Muscle layer of colon (tissue), 2 donors: ENCODE results near the gene WNT5A.

Source experiments
- H3K27ac ChIP-seq: one replicate; pipeline ENCODE4 v1.7.0; 2013; ENCODE audit warnings: low read depth, mild to moderate bottlenecking, low read length, moderate library complexity
- H3K27me3 ChIP-seq, 2 donors: one replicate each; pipeline ENCODE4 v1.7.0; 2013; ENCODE audit warnings: low read length in 2 of 2, mild to moderate bottlenecking in 2 of 2; ENCODE audit not compliant: insufficient read depth in 2 of 2, control insufficient read depth in 1 of 2
- H3K36me3 ChIP-seq: one replicate; pipeline ENCODE4 v1.7.0; 2013; ENCODE audit warnings: mild to moderate bottlenecking, low read length; ENCODE audit not compliant: insufficient read depth
- H3K4me1 ChIP-seq: one replicate; pipeline ENCODE4 v1.7.0; 2013; ENCODE audit warnings: mild to moderate bottlenecking, low read length; ENCODE audit not compliant: insufficient read depth
- H3K4me3 ChIP-seq, 2 donors: one replicate each; pipeline ENCODE4 v1.7.0; 2013; ENCODE audit warnings: low read length in 2 of 2, low read depth in 1 of 2, mild to moderate bottlenecking in 1 of 2, moderate library complexity in 1 of 2
- H3K9ac ChIP-seq: one replicate; pipeline ENCODE4 v1.7.0; 2013; ENCODE audit warnings: low read length
- H3K9me3 ChIP-seq: one replicate; pipeline ENCODE4 v1.7.0; 2013; ENCODE audit warnings: mild to moderate bottlenecking, low read length
- donor health status: abdominal sarcoma.
- donor health status: Adenocarcinoma of cecum.

The WNT5A gene

DNA sequence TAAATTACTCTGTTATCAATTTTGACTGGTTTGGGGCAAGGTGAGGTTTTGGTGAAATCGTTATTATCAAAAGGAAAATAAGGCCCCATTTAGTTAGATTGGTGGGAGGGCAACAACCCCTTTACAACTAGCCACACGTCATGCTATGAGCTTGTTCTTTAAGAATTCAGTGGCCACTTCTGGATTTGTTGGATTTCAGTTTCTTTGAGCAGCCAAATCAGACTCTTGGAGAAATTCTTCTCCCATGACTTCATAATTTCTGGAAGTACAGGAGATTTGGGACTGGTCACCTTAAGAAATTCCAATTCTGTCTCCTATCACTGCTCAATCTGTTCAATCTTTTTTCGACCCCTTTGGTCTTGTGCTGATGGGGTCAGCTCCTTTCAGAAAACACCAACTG lies 14.8 kb upstream of the WNT5A start:
- no peak overlapping the region for H3K4me3 ChIP-seq
- no peaks in the 10 kb centered on the region for H3K9me3 ChIP-seq
- no peak overlapping the region for H3K9ac ChIP-seq
- no peak overlapping the region for H3K27ac ChIP-seq
- H3K4me1 ChIP-seq = no peaks in the 10 kb centered on the region
- no peaks in the 10 kb centered on the region for H3K27me3 ChIP-seq
- H3K36me3 ChIP-seq = no peaks in the 10 kb centered on the region

DNA sequence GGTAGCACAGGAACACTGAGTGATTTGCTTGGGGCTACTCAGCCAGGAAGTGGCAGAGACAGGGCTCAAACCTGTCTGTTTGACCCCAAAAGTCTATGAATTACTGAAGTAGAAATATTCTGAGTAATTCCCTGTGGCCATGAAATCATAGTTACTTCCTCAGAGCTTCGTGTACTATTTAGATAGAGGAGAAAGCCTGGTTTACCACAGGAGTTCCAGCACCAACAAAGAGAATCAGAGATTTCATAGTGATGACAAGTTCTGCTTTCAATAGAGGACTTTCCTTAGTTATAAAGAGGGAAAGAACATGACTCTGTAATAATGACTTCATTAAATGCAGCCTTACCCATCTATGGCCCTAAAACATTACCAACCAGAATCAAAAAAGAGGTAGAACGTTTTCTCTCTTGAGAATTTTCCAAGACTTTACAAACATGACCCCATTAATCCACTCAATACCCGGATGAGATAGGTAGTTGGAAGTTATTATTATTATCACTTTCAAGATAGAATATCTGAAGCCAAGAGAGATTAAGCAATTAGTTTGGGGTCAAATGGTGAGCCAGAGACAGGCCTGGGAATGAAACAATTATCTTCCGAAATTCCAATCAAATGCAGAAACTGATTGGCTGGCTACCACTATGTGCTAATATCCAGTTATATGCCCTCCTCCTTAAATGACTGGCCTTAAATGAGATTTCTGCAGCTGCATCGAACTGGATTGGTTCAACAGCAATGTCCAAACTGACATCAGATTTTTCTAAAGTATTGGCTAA lies 13.6 kb upstream of the WNT5A start:
- Histone ChIP-seq H3K27me3 (no peaks in the 10 kb centered on the region), H3K27ac (no peak overlapping the region), H3K36me3 (no peaks in the 10 kb centered on the region), H3K4me1 (no peaks in the 10 kb centered on the region), H3K9me3 (no peaks in the 10 kb centered on the region), H3K4me3 (no peak overlapping the region), H3K9ac (no peak overlapping the region)

DNA sequence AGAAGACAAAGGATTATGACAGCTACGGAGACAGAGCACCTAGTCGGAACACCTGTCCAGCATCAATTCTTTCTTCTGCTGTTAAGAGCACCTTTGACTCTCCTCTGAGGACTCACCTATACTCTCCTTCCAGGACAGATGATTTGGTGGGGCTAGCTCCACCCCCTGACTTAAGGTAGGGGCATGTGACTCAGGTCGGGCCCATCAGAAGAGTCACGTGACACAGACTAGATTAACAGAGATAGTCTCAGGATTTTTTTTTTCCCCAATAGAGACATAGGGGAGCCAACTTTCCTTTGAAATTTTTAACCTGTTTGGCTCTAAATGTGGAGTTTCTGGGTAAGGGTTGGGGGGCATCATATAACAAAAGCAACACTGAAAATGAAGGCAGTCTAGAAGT lies 11.4 kb upstream of the WNT5A start:
- Histone ChIP-seq H3K9me3 (no peaks in the 10 kb centered on the region), H3K27me3 (no peaks in the 10 kb centered on the region), H3K9ac (no peak overlapping the region), H3K4me1 (no peaks in the 10 kb centered on the region), H3K4me3 (no peak overlapping the region), H3K36me3 (no peaks in the 10 kb centered on the region), H3K27ac (no peak overlapping the region)

DNA sequence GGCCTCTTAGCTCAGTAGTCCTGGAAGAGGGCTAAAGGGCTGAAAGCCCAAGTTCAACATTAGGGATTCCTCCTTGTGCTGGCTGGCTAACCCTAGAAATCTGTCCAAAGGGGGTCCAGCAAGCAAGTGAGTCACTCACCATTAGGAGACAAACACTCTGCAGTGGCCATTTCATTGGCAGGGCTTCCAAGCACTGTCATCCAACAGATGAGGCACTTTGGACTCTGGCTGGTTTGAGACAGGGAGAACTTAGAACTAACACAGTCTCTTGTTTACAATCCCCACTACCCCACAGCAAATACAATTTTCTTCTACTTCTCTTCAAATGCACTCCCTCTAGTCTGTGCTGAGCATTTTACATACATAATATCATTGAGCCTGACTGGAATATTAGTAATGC lies 10.1 kb upstream of the WNT5A start:
- Histone ChIP-seq H3K36me3 (no peaks in the 10 kb centered on the region), H3K27me3 (no peaks in the 10 kb centered on the region), H3K4me3 (no peak overlapping the region), H3K9ac (no peak overlapping the region), H3K27ac (no peak overlapping the region), H3K9me3 (no peaks in the 10 kb centered on the region), H3K4me1 (no peaks in the 10 kb centered on the region)

DNA sequence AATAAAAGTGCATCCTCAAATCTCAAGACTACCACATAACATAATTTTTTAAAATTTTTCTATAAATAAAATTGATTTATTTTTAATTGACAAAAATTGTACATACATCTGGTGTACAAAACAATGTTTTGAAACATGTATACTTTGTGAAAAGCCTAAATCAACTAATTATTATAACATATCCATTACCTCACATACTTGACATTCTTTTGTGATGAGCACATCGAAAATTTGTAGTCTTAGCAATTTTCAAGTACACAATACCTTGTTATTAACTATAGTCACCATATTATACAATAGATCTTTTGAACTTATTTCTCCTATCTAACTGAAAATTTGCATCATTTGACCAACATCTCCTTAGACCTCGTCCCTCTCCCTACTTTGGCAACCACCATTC lies 7.9 kb upstream of the WNT5A start:
- H3K36me3 ChIP-seq = no peaks in the 10 kb centered on the region
- H3K9ac ChIP-seq = no peak overlapping the region
- H3K9me3 ChIP-seq = no peaks in the 10 kb centered on the region
- no peak overlapping the region for H3K27ac ChIP-seq
- H3K27me3 ChIP-seq = no peaks in the 10 kb centered on the region
- no peak overlapping the region for H3K4me3 ChIP-seq
- H3K4me1 ChIP-seq = peaks cover 11% of the 10 kb centered on the region

DNA sequence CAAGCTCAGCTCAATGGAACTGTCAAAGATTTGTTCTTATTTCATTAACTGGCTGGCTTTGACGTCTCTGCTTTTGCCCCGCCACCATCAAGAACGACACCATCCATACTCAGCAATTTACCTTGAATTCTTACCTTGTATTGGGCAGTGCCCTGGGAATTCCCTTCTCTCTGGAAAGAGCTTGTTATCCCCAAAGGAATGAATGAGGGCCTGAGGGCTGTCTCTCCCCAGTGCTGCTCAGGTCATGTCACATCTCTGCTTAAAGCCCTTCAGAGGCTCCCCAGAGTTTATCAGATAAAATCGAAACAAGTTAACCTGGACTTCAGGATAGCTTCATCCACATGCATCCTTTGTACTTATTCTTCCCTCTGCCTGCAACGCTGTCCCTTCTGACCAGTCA lies 5.9 kb upstream of the WNT5A start:
- no peak overlapping the region for H3K4me3 ChIP-seq
- H3K36me3 ChIP-seq = no peaks in the 10 kb centered on the region
- H3K27me3 ChIP-seq = no peaks in the 10 kb centered on the region
- H3K9ac ChIP-seq = no peak overlapping the region
- H3K9me3 ChIP-seq = no peaks in the 10 kb centered on the region
- peaks cover 23% of the 10 kb centered on the region for H3K4me1 ChIP-seq
- no peak overlapping the region for H3K27ac ChIP-seq

DNA sequence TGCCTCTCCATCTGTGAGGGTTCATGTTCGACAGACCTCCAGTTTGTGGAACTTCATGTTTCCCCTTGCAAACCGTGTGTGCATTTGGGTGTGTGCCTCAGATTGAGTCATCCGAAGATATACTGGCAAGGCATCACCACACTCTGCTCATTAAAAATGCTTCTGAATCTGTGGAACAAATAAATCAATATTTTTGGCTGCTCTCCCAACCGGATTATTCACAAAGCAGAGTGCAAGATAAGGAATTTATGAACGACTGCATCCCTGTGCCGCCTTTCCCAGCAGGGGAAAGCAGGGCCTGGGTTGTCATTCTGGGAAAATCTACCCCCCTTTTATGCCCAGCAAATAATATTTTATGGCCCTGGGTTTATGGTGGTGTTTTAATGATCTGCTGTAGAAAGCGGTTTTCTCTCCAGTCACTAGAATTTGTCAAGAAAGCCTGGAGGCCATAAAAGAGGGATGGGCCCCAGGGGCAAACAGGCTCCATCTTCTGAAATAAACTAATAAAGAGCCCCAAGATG lies 4.2 kb upstream of the WNT5A start:
- Histone ChIP-seq H3K4me1 (peaks cover 23% of the 10 kb centered on the region), H3K4me3 (no peak overlapping the region), H3K9me3 (no peaks in the 10 kb centered on the region), H3K27ac (no peak overlapping the region), H3K9ac (no peak overlapping the region), H3K36me3 (no peaks in the 10 kb centered on the region), H3K27me3 (no peaks in the 10 kb centered on the region)

DNA sequence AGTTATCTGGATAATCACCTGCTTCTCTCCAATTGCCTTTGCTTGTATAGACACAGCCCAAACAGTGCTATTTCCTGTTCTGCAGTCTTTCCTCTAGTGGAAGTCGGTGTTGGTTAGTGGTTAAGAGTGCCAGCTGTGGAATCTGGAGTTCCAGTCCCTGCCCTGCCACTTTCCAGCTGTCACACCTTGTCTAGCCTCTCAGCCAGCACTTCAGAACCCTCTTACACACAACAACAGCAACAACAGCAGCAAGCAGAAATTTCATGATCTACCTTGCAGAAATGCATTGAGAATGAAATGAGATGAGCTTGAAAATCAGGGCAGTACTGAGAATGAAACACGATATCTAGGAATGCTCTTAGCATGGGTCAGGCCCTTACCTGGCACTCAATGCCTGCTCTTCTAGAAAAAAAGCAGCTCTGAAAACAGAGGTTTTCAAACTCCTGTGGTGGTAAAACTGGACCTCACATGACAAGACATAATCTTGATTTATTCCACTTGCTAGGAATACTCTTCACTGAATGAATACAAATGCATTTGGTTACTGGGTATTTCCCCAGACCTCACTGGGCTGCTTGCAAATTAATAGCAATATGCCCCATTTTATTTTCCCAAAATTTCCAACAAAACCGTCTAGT lies 3.3 kb upstream of the WNT5A start:
- H3K4me3 ChIP-seq = no peak overlapping the region
- H3K27me3 ChIP-seq = no peaks in the 10 kb centered on the region
- no peak overlapping the region for H3K27ac ChIP-seq
- no peaks in the 10 kb centered on the region for H3K9me3 ChIP-seq
- H3K9ac ChIP-seq = no peak overlapping the region
- peaks cover 23% of the 10 kb centered on the region for H3K4me1 ChIP-seq
- H3K36me3 ChIP-seq = no peaks in the 10 kb centered on the region

DNA sequence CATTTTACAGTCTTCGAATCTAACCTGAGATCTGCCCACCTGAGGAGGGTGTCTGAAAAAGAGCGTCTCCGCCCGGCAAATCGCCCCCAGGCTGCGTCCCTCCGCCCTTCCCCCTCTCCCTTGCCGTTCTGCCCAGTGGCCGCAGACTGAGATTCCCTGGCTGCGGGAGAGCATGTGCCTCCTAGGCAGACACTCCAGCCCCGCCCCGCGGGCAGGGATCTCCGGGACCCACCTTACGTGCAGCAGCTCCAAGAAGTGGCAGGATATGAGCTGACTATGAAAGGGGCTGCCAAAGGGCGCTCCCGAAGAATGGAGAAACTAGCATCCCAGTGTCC lies 2.7 kb upstream of the WNT5A start:
- Histone ChIP-seq H3K4me3 (no peak overlapping the region), H3K9ac (no peak overlapping the region), H3K4me1 (peaks cover 24% of the 10 kb centered on the region), H3K9me3 (no peaks in the 10 kb centered on the region), H3K27me3 (no peaks in the 10 kb centered on the region), H3K36me3 (no peaks in the 10 kb centered on the region), H3K27ac (no peak overlapping the region)

DNA sequence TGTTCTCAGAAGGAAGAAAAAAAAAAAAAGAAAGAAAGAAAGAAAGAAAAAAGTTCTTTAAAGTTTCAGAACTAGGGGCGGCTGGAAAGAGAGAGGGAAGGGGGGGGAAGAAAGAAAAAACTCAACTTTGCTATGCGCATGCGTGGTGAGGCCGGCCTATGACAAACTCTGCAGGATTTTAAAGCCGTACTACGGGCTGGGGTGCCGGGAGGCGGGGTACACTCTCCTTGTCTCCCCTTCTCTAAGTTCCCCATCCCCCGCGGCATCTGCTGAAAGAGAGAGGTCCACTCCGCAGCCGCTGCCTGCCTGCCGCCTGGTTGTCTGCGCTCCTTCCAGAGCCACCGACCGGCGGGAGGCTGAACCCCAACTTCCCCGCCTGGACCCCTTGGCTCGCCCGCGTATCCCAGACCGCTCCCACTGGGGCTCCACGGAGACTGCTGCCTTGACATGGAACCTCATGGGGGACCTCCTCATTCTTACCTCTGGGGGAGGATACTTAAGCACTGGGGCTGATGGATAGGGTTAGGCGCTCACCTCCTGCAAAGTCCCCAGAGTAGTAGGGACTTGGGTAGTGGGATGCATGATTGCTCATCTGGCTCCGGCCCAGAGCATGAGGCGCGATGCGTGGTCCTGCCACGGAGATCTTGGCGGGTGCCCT lies 1.4 kb upstream of the WNT5A start:
- Histone ChIP-seq H3K36me3 (no peaks in the 10 kb centered on the region), H3K9ac (no peak overlapping the region), H3K27me3 (no peaks in the 10 kb centered on the region), H3K4me1 (peaks cover 29% of the 10 kb centered on the region), H3K4me3 (peak overlapping the region; percentile 62 to 81), H3K9me3 (no peaks in the 10 kb centered on the region), H3K27ac (peak overlapping the region; percentile 76)

DNA sequence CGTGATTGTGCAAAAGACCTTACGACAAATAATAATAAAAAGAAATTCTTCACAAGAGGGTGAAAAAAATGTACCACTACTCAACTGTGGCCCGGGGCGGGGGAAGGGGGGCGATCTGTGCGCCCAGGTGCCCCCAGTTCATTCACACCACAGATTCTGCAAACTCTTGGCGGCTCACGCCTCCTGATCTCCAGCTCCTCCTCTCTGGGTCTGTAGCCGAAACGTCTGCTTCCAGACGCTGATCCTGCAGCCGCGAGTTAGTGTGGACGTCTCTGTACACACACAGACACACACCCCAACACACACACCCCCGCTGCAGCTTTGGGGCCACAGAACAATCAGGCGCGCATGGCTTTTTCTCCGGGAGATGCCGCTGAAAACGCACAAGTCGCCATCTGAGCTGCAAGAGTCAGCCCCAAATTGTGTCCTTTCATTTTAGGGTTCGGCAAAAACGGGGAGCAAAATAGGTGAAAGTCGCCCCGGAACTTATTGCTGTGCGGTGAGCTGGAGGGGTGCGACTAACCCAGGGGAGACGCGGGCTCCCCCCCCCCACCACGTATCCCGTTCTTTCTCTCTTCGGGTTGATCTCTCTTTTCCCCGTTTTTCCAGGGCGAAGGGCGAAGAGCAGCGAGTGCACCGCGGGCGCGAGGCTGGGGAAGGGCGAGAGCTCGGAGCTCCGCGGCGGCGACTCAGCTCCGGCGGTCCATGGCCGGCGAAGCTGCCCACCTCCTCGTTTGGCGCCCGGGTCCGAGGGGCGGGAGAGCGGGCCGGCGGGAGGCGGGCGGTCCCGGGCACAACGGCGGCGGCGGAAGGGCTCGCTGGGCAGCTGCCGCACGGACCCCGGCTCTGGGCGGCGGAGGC lies 505 bp upstream of the WNT5A start:
- H3K4me3 ChIP-seq = peak overlapping the region; percentile 81 to 92
- peak overlapping the region; percentile 11 for H3K9ac ChIP-seq
- no peaks in the 10 kb centered on the region for H3K27me3 ChIP-seq
- no peaks in the 10 kb centered on the region for H3K9me3 ChIP-seq
- peak overlapping the region; percentile 76 for H3K27ac ChIP-seq
- H3K36me3 ChIP-seq = no peaks in the 10 kb centered on the region
- H3K4me1 ChIP-seq = peaks cover 29% of the 10 kb centered on the region
